ENCODE results near the gene TBC1D3B.
"Not testable (repeated sequence)": the region's sequence is repeated elsewhere in the genome, so short reads cannot be mapped to it uniquely, and the experiment has no call there.

- not testable (repeated sequence) for TF ChIP-seq CTCF (IDR thresholded peaks at IDR 0.05); POLR2AphosphoS5 (IDR thresholded peaks at IDR 0.05; ENCODE audit: insufficient read depth in 1 of 2, low read depth in 1 of 2); POLR2A (IDR thresholded peaks at IDR 0.05)
Observed at GRCh38 chr17:36220737-36221580, 44.5 kb upstream of the TBC1D3B start.

Data from vagina (tissue), 2 donors.